GM21737 (cell line): ENCODE measurements around the gene MECP2.

Experiments
- ATAC-seq: cut with Tn5 transposase; IDR thresholded peaks from one replicate; pipeline ENCODE4 v1.9.1; 2021; ENCODE audit warnings: mild to moderate bottlenecking, moderate library complexity; ENCODE audit not compliant: unreplicated experiment

The MECP2 gene

GRCh38 chrX:154064637-154065435 lies 32.7 kb downstream of the MECP2 start:
- no peak for ATAC-seq

DNA sequence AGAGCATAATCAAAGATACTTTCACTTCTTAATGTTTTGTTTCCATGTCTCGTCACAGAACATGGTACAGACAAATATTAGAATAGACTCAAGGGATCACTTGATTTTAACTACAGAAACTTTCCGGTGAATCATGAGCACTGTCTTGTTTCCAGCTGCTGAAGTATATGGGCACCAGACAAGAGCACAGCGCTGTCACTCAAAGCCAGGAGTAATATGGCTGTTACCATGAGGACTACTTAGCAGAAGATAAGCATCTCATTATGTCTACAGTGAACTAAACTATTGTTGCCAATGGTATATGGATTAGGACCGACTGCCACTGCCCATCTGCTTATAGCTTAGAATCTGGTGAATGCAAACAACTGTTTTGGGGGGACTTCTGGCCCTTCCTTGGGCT lies 34.3 kb downstream of the MECP2 start:
- ATAC-seq, result no peak

GRCh38 chrX:154061801-154062200 lies 35.7 kb downstream of the MECP2 start:
- ATAC-seq, result no peak

GRCh38 chrX:154059729-154060245 lies 37.7 kb downstream of the MECP2 start:
- no peak for ATAC-seq

GRCh38 chrX:154059231-154059630 lies 38.3 kb downstream of the MECP2 start:
- no peak for ATAC-seq

- no peak for ATAC-seq
These were observed 39.1 kb downstream of the MECP2 start for GRCh38 chrX:154058214-154058997.

GRCh38 chrX:154057791-154058190 lies 39.7 kb downstream of the MECP2 start:
- ATAC-seq, result no peak

DNA sequence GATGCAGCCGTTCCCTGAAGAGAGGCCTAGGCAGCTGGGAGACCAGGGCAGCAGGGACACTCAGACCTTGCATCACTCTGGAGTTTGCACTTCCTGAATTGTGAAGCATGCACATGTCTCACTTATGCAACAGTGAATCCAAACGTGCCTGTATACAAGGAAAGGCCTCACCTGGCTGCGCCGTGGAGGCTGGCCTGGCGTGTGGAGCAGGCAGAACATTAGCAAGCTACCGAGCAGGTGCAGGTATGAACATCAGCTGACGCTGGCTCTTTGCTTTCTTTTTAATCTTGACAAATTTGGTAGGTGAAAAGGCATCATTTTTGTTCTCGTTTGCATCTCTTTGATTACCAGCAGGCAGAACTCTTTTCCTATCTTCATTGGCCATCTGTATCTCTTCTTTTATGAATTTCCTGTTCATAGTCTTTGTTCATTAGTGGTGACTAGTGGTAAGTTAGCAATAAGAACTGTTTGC lies 40.7 kb downstream of the MECP2 start:
- ATAC-seq, result no peak

DNA sequence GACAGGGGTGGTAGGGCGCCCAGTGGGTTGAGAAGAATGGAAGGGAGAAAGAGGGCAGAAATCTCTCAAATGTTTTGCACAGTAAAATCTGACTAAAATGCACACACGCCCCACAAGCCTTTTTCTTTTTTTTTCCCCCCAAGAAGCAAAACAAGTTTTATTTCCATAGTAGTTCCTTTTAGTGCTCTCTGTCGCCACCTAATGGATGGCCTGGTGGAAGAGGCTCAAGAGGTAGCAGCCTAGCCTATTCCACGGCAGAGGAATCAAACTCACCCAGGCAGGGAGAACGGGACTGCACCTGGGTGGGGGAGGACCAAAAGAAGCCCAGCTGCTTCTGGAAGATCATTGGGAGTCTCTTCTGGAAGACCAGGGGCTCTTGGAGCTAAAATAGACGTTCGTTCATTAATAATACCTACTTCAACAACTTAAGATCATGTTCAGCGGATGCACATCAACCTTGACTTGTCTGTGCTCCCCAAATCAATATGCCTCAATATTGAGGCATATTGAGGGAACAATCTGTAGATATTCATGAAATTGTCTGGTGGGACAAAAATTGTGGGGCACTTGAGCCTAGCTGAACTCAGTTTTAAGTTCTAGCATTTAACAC lies 46.2 kb downstream of the MECP2 start:
- ATAC-seq, result no peak

- ATAC-seq, result no peak
These were observed 47.4 kb downstream of the MECP2 start for GRCh38 chrX:154050113-154050495.

GRCh38 chrX:154049209-154050112 lies 48.1 kb downstream of the MECP2 start:
- ATAC-seq, result no peak

DNA sequence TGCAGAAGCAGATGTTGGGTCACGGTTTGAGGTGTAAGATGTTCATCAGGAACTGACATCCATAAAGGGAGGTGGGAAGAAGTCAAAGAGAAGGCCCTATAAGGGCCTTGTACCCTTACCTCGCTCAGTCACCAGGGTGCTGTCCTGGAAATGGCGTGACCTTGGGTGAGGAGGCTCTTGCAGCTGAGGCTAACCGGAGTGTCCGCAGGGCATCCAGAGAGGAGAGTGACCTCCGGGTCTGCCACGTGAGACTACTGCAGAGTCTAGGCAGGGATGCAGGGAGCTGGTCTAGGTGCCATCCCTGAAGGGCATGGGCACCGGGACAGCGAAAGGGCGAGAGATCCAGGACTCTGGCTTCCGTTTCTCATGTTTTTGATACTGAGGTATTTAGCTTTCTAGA lies 49.1 kb downstream of the MECP2 start:
- ATAC-seq, result no peak

DNA sequence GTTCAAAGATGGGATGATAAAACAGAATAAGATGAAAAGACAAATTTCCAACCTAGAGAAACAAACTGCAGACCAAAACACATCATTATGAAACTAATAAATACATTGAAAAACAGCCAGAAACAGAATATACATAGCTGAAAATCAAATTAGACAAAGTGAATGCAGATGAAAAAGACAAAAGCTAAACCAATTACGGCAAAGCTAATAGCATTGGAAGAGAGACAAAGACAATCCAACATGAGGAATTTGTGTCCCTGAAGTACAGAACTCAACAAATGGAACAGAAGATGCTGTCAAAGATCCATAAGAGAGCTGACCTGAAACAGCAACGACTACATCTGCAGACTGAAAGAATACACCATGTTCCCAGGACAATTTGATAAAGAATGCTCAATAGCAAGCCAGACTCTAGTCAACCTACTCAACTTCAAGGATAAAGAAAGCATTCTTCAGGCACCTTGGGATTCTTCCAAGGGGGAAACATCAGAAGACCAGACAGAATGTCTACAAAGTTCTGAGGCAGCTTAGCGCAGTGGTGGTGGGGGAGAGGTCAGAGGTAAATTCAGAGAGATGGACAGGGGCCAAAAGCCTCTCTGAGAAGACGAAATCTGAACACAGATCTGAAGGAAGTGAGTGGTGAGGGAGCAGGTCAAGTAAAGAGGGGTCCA lies 50.4 kb downstream of the MECP2 start:
- ATAC-seq, result no peak

DNA sequence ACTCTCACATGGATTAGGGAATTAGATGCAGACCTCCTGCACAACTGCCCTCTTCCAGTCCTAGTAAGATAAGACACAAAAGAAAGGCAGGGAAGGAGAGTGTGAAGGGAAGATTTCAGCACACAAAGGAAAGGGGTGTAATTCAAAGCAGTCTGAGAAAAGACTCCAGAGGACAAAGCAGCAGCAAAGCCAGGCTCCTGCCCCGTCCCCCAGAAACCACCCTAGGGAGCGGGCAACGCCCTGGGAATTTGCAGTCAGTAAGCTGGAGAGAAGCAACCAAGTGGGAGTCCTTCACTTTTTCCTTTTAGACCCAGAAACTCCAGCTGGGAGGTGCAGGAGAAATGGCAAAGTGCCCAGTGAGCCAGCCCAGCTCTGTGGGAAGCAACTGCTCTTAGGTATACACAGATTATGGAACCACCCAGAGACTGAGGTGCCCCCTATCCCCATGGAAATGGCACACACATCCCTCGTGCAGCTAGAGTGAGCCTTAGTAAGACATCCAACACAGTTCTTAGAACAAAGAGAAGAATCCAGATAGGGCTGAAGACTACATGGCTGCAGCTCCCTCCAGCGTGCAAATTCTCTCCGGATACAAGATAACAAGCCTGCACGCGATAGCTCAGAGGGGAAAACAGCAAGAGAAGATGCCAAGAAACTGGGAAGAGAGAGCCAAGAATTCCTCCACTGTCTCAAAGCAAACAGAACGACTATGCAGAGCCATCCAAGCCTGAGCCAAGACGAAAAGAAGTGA lies 51.3 kb downstream of the MECP2 start:
- no peak for ATAC-seq

DNA sequence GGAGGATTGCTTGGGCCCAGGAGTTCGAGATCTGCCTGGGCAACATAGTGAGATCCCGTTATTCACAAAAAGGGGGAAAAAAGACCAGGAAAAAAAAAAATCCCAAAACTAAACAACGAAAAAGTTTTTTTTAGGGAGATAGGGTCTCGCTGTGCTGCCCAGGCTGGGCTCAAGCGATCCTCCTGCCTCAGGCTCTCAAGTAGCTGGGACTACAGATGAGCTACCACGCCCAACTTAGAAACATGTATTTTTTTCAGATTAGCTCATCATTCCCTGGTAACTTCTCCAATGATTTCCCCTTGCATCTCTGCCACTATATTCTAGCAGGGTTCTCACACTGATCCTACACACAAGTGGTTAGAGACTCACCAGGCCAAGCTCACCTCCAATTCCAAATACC lies 53.4 kb downstream of the MECP2 start:
- ATAC-seq, result no peak

- ATAC-seq, result no peak
These were observed 54.3 kb downstream of the MECP2 start for GRCh38 chrX:154043003-154043763.

- no peak for ATAC-seq
These were observed 56.7 kb downstream of the MECP2 start for GRCh38 chrX:154040863-154041262.

- no peak for ATAC-seq
These were observed 57.2 kb downstream of the MECP2 start for GRCh38 chrX:154040307-154040756.
